ENCODE results near the gene HEATR1. TPM values are rescaled to one million over a fixed set of nuclear protein-coding genes. Genes with fewer than 3 reads are reported as not detected.
A peak's percentile ranks its signal among the peaks of the same experiment; 100 is the strongest.
"Not testable (repeated sequence)": the region's sequence is repeated elsewhere in the genome, so short reads cannot be mapped to it uniquely, and the experiment has no call there.

The HEATR1 gene
- total RNA-seq, 1 experiment from 2014 or later, result 27.6 TPM

DNA sequence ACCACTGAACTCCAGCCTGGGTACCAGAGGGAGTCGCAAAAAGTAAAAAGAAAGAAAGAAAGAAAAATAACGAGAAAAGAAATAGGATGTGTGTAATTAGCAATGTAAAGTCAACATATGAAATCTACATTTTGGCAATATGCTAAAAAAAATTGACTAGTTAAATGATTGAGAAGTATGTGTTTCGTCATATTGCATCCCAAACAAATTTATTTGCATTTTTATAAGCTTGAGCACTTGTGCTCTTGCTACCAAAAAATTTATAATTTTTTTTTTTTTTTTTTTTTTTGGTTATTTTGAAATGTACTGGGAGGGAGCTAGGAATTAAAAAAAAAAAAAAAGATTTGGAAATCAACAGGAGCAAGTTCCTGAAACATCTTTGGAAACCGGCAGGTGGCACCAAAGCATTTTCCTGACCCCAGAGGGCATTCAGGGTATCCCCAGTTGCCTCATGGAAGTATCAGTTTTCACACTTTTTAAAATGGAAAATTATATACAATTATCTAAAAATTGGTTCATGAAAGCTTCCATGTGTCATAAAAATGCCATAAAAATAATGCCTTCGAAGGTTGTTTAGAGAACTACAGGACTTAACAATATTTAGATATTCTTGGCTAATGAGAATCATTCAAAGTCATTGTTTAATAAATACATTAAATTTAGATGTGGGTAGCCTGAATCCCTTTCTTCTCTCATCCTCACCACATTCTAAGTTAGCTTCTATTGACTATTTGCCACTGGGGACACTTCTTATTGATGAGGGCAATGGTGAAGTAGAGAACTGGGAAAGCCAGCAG is 4.8 kb upstream of the HEATR1 start:
- Histone ChIP-seq H2AFZ (ENCODE audit: low read length) (no peak overlapping the region), H3K4me3 (ENCODE audit: low read length) (no peak overlapping the region), H3K9me3 (ENCODE audit: low read length) (no peaks in the 10 kb centered on the region), H3K36me3 (ENCODE audit: low read depth, low read length) (no peaks in the 10 kb centered on the region), H4K20me1 (ENCODE audit: low read length) (no peaks in the 10 kb centered on the region), H3K9ac (ENCODE audit: low read length) (no peak overlapping the region), H3K79me2 (ENCODE audit: low read length) (peaks cover 2% of the 10 kb centered on the region), H3K27me3 (ENCODE audit: low read length) (peaks cover 20% of the 10 kb centered on the region), H3K4me2 (ENCODE audit: low read length) (no peak overlapping the region), H3K9me2 (replicated peaks; ENCODE audit: low read length) (no peaks in the 10 kb centered on the region), H3K27ac (ENCODE audit: low read length) (no peak overlapping the region), H3K4me1 (ENCODE audit: insufficient read depth, low read length) (no peaks in the 10 kb centered on the region), H3F3A (ENCODE audit: low read length, unreplicated experiment) (no peaks in the 10 kb centered on the region)
- ChIA-PET POLR2A (ENCODE audit: unreplicated experiment) (no interaction called here), CTCF (interaction anchor here (0.6 to 1.0 kb wide), 7 partner anchors 34 to 1042 kb away, joined by 3 to 12 read pairs (median 6); no protein-coding TSS in a partner anchor)
- ATAC-seq (no peak), DNase-seq (peak; percentile 52)
- BruUV-seq (replicated peaks), result no TSS peak
- intact Hi-C loops (cut with micrococcal nuclease), result loop anchor here (1.0 to 2.0 kb wide), 2 partner anchors 260 to 777 kb away; no protein-coding TSS in a partner anchor
- TF ChIP-seq EZH2phosphoT487 (IDR thresholded peaks at IDR 0.05; ENCODE audit: borderline replicate concordance, low read length), result no peak
- TF ChIP-seq, protein P1, sequence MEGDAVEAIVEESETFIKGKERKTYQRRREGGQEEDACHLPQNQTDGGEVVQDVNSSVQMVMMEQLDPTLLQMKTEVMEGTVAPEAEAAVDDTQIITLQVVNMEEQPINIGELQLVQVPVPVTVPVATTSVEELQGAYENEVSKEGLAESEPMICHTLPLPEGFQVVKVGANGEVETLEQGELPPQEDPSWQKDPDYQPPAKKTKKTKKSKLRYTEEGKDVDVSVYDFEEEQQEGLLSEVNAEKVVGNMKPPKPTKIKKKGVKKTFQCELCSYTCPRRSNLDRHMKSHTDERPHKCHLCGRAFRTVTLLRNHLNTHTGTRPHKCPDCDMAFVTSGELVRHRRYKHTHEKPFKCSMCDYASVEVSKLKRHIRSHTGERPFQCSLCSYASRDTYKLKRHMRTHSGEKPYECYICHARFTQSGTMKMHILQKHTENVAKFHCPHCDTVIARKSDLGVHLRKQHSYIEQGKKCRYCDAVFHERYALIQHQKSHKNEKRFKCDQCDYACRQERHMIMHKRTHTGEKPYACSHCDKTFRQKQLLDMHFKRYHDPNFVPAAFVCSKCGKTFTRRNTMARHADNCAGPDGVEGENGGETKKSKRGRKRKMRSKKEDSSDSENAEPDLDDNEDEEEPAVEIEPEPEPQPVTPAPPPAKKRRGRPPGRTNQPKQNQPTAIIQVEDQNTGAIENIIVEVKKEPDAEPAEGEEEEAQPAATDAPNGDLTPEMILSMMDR (conservative IDR thresholded peaks at IDR 0.05; ENCODE audit: low read depth, low read length), result peak; percentile 57

DNA sequence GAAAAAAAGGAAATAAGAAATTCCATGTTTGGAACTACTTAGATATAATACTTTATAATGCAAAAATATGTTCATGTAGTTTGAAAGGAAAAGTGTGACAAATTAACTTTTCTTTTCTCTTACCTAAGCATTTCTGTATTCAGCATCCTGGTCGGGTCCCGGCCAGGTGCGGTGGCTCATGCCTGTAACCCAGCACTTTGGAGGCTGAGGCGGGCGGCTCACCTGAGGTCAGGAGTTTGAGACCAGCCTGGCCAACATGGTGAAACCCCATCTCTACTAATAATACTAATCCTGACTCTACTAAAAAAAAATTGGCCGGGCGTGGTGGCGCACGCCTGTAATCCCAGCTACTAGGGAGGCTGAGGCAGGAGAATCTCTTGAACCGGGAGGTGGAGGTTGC is 3.3 kb upstream of the HEATR1 start:
- ATAC-seq; H3K4me1 ChIP-seq (ENCODE audit: insufficient read depth, low read length); H3K9me3 ChIP-seq (ENCODE audit: low read length); intact Hi-C loops (cut with micrococcal nuclease); H3K9me2 ChIP-seq (replicated peaks; ENCODE audit: low read length); POLR2A ChIA-PET (ENCODE audit: unreplicated experiment); H3K36me3 ChIP-seq (ENCODE audit: low read depth, low read length); DNase-seq; BruUV-seq (replicated peaks); H3K27ac ChIP-seq (ENCODE audit: low read length); H2AFZ ChIP-seq (ENCODE audit: low read length); H3K4me3 ChIP-seq (ENCODE audit: low read length); H3F3A ChIP-seq (ENCODE audit: low read length, unreplicated experiment); H3K9ac ChIP-seq (ENCODE audit: low read length); H3K4me2 ChIP-seq (ENCODE audit: low read length); H4K20me1 ChIP-seq (ENCODE audit: low read length): not testable (repeated sequence)
- Histone ChIP-seq H3K79me2 (ENCODE audit: low read length) (peaks cover 17% of the 10 kb centered on the region), H3K27me3 (ENCODE audit: low read length) (peaks cover 19% of the 10 kb centered on the region)
- CTCF ChIA-PET, result interaction anchor here (0.6 kb wide), 1 partner anchor 779 kb away, joined by 3 read pairs; no protein-coding TSS in a partner anchor

DNA sequence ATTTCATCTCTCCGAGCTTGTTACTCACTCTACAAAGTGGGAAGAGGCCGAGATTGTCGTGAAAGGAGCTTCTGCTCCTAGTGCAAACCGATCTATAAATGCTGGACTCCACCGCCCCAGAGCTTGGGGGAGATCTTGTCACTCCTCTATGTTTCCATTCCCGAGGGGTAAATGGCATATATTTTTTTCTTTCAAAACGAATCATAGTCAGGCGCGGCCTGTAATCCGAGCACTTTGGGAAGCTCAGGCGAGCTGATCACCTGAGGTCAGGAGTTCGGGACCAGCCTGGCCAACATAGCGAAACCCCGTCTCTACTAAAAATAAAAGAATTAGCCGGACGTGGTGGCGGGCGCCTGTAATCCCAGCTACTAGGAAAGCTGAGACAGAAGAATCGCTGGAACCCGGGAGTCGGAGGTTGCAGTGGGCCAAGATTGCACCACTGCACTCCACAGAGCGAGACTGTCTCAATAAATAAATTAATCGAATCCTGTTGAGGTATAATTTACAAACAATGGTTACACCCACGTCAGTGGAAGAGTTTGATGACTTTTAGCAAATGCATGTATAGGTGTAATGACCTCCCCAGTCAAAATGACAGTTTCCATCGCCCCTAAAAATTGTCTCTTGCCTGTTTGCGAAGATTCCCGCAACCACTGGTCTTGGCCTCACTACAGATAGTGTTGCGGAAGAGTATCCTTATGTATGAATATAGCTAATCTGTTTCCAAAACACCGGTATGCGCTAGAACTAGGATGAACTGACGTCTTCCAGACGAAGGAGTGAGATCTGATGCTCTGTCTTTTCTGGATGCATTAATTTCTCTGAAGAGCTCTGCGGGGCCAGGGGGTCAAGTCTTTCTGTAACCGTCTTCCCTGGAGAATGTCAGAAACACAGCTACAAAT is 840 bp upstream of the HEATR1 start:
- no peaks in the 10 kb centered on the region for H3K9me2 ChIP-seq (replicated peaks; ENCODE audit: low read length)
- H4K20me1 ChIP-seq (ENCODE audit: low read length), result no peaks in the 10 kb centered on the region
- no TSS peak for BruUV-seq (replicated peaks)
- H3K36me3 ChIP-seq (ENCODE audit: low read depth, low read length), result peaks cover 4% of the 10 kb centered on the region; the same call in 1 of the 2 replicates
- H3K27ac ChIP-seq (ENCODE audit: low read length), result no peak overlapping the region
- ATAC-seq, result no peak
- ChIA-PET POLR2A (ENCODE audit: unreplicated experiment) (interaction anchor here (0.6 kb wide), 2 partner anchors 90 to 189 kb away, joined by 3 to 8 read pairs; no protein-coding TSS in a partner anchor), CTCF (interaction anchor here (0.5 kb wide), 1 partner anchor 17 kb away, joined by 3 read pairs; no protein-coding TSS in a partner anchor)
- intact Hi-C loops (cut with micrococcal nuclease), result no loop called here
- DNase-seq, result no peak
- no peaks in the 10 kb centered on the region for H3K9me3 ChIP-seq (ENCODE audit: low read length)
- peak overlapping the region; percentile 94; the same call in 1 of the 2 replicates for H3K9ac ChIP-seq (ENCODE audit: low read length)
- peak overlapping the region; percentile 81 for H3K4me2 ChIP-seq (ENCODE audit: low read length)
- no peaks in the 10 kb centered on the region for H3F3A ChIP-seq (ENCODE audit: low read length, unreplicated experiment)
- H3K79me2 ChIP-seq (ENCODE audit: low read length), result peaks cover 35% of the 10 kb centered on the region
- TF ChIP-seq EZH2 (IDR thresholded peaks at IDR 0.05; ENCODE audit: low read length, unreplicated experiment) (no peak), EZH2phosphoT487 (IDR thresholded peaks at IDR 0.05; ENCODE audit: borderline replicate concordance, low read length) (no peak)
- TF ChIP-seq, protein P1 (conservative IDR thresholded peaks at IDR 0.05; ENCODE audit: low read depth, low read length), result no peak
- peaks cover 5% of the 10 kb centered on the region for H3K4me1 ChIP-seq (ENCODE audit: insufficient read depth, low read length)
- peak overlapping the region; percentile 94 for H3K4me3 ChIP-seq (ENCODE audit: low read length)
- peaks cover 6% of the 10 kb centered on the region for H3K27me3 ChIP-seq (ENCODE audit: low read length)
- peak overlapping the region; percentile 91 for H2AFZ ChIP-seq (ENCODE audit: low read length)

Data from PC-3 (cell line).